H9 (cell line): ENCODE results near the gene KRTAP10-10. TPM values are rescaled to one million over a fixed set of nuclear protein-coding genes. Genes with fewer than 3 reads are reported as not detected.

ENCODE experiments used
- DNase-seq: peaks from one replicate; pipeline ENCODE4 v3.0.0-alpha.2; 2017
- H2AFZ ChIP-seq: one replicate; pipeline ENCODE4 v1.6.1; 2013; ENCODE audit warnings: mild to moderate bottlenecking, low read length, control low read depth, moderate library complexity
- H2AK5ac ChIP-seq: 2 replicates; pipeline ENCODE4 v1.6.1; 2013; ENCODE audit warnings: low read length, control low read depth, mixed read lengths; ENCODE audit not compliant: insufficient read length
- H2BK120ac ChIP-seq: one replicate; pipeline ENCODE4 v1.6.1; 2013; ENCODE audit warnings: low read depth, mild to moderate bottlenecking, low read length, control low read depth, inconsistent platforms; ENCODE audit not compliant: poor library complexity, severe bottlenecking
- H2BK12ac ChIP-seq: 2 replicates; pipeline ENCODE4 v1.6.1; 2013; ENCODE audit warnings: low read length, control low read depth, mixed read lengths, low read depth; ENCODE audit not compliant: insufficient read length
- H2BK15ac ChIP-seq: 2 replicates; pipeline ENCODE4 v1.6.1; 2013; ENCODE audit warnings: low read depth, low read length, control low read depth
- H2BK20ac ChIP-seq: one replicate; pipeline ENCODE4 v1.6.1; 2013; ENCODE audit warnings: low read depth, mild to moderate bottlenecking, low read length, control low read depth, inconsistent platforms; ENCODE audit not compliant: poor library complexity, severe bottlenecking
- H2BK5ac ChIP-seq: 2 replicates; pipeline ENCODE4 v1.6.1; 2013; ENCODE audit warnings: low read length, control low read depth, mixed read lengths; ENCODE audit not compliant: insufficient read length
- H3K14ac ChIP-seq: 2 replicates; pipeline ENCODE4 v1.6.1; 2013; ENCODE audit warnings: low read length, control low read depth; ENCODE audit not compliant: insufficient read depth
- H3K18ac ChIP-seq: 2 replicates; pipeline ENCODE4 v1.6.1; 2013; ENCODE audit warnings: low read depth, mild to moderate bottlenecking, mixed read lengths, low read length, control low read depth; ENCODE audit not compliant: insufficient read length
- H3K23ac ChIP-seq: 2 replicates; pipeline ENCODE4 v1.6.1; 2013; ENCODE audit warnings: low read length, control low read depth, mixed read lengths, low read depth; ENCODE audit not compliant: insufficient read length
- H3K23me2 ChIP-seq: 2 replicates; pipeline ENCODE4 v1.6.1; 2013; ENCODE audit warnings: low read depth, mild to moderate bottlenecking, mixed read lengths, low read length, control low read depth; ENCODE audit not compliant: insufficient read length, poor library complexity, severe bottlenecking
- H3K27ac ChIP-seq: 2 replicates; pipeline ENCODE4 v1.5.1; 2013; ENCODE audit warnings: low read length, control low read depth, mixed read lengths, low read depth; ENCODE audit not compliant: insufficient read length
- H3K27me3 ChIP-seq: 2 replicates; pipeline ENCODE4 v1.6.1; 2013; ENCODE audit warnings: low read length, control low read depth, inconsistent platforms; ENCODE audit not compliant: insufficient read depth
- H3K4ac ChIP-seq: 2 replicates; pipeline ENCODE4 v1.6.1; 2013; ENCODE audit warnings: low read depth, mild to moderate bottlenecking, control low read depth, inconsistent platforms, low read length, moderate library complexity
- H3K4me1 ChIP-seq: 2 replicates; pipeline ENCODE4 v1.6.1; 2013; ENCODE audit warnings: low read length, control low read depth, inconsistent platforms; ENCODE audit not compliant: insufficient read depth
- H3K4me2 ChIP-seq: 2 replicates; pipeline ENCODE4 v1.6.1; 2013; ENCODE audit warnings: low read length, control low read depth, mixed read lengths; ENCODE audit not compliant: insufficient read length, insufficient read depth
- H3K56ac ChIP-seq: 2 replicates; pipeline ENCODE4 v1.6.1; 2013; ENCODE audit warnings: low read depth, mild to moderate bottlenecking, mixed read lengths, low read length, control low read depth; ENCODE audit not compliant: insufficient read length
- H3K79me1 ChIP-seq: 2 replicates; pipeline ENCODE4 v1.6.1; 2013; ENCODE audit warnings: low read depth, mild to moderate bottlenecking, moderate library complexity, low read length, control low read depth, inconsistent platforms; ENCODE audit not compliant: insufficient read depth, poor library complexity, severe bottlenecking
- H3K79me2 ChIP-seq: 2 replicates; pipeline ENCODE4 v1.6.1; 2013; ENCODE audit warnings: low read length, control low read depth, inconsistent platforms; ENCODE audit not compliant: insufficient read depth
- H3K9ac ChIP-seq: 2 replicates; pipeline ENCODE4 v1.6.1; 2013; ENCODE audit warnings: low read length, control low read depth, mixed read lengths; ENCODE audit not compliant: insufficient read length; ENCODE audit errors: extremely low read depth
- H3K9me3 ChIP-seq: one replicate; pipeline ENCODE4 v1.6.1; 2013; ENCODE audit warnings: low read depth, low read length, inconsistent platforms; ENCODE audit not compliant: control insufficient read depth
- H3T11ph ChIP-seq: one replicate; pipeline ENCODE4 v1.6.1; 2013; ENCODE audit warnings: mild to moderate bottlenecking, low read length, control low read depth, inconsistent platforms
- H4K20me1 ChIP-seq: one replicate; pipeline ENCODE4 v1.6.1; 2013; ENCODE audit not compliant: control insufficient read depth, insufficient read length, insufficient read depth
- H4K5ac ChIP-seq: 2 replicates; pipeline ENCODE4 v1.6.1; 2013; ENCODE audit warnings: low read depth, mild to moderate bottlenecking, mixed read lengths, low read length, control low read depth; ENCODE audit not compliant: insufficient read length
- H4K8ac ChIP-seq: replicated peaks from 2 replicates; pipeline ENCODE4 v1.6.1; 2013; ENCODE audit warnings: low read length, control low read depth, mixed read lengths, low read depth; ENCODE audit not compliant: insufficient read length
- H4K91ac ChIP-seq: 2 replicates; pipeline ENCODE4 v1.6.1; 2013; ENCODE audit warnings: low read depth, mild to moderate bottlenecking, moderate library complexity, mixed read lengths, low read length, control low read depth; ENCODE audit not compliant: insufficient read length
- H3K27ac Mint-ChIP-seq, 3 experiments: 2 replicates in 2 of 3; 3 replicates in 1 of 3; pipeline ENCODE4 v1.8.0; 2020 to 2021; ENCODE audit warnings: mixed read lengths in 3 of 3, mild to moderate bottlenecking in 1 of 3, moderate library complexity in 1 of 3
- H3K27me3 Mint-ChIP-seq: 2 replicates; pipeline ENCODE4 v1.8.0; 2021; ENCODE audit warnings: low read depth, mild to moderate bottlenecking, moderate library complexity, mixed read lengths
- H3K36me3 Mint-ChIP-seq, 3 experiments: 2 replicates in 2 of 3; 3 replicates in 1 of 3; pipeline ENCODE4 v1.8.0; 2020 to 2021; ENCODE audit warnings: low read depth in 3 of 3, mixed read lengths in 3 of 3; ENCODE audit not compliant: insufficient read depth in 1 of 3
- H3K4me1 Mint-ChIP-seq, 2 experiments: 2 replicates each; pipeline ENCODE4 v1.8.0; 2020; ENCODE audit warnings: mixed read lengths in 2 of 2
- H3K4me3 Mint-ChIP-seq, 2 experiments: 2 replicates in 1 of 2; 3 replicates in 1 of 2; pipeline ENCODE4 v1.8.0; 2020 to 2021; ENCODE audit warnings: mild to moderate bottlenecking in 2 of 2, mixed read lengths in 2 of 2, moderate library complexity in 1 of 2
- H3K9me3 Mint-ChIP-seq, 2 experiments: 2 replicates in 1 of 2; 3 replicates in 1 of 2; pipeline ENCODE4 v1.8.0; 2020; ENCODE audit warnings: mild to moderate bottlenecking in 2 of 2, mixed read lengths in 2 of 2, moderate library complexity in 1 of 2
- WGBS: extraction: QIAGEN DNeasy Blood & Tissue Kit; methylation state at CpG from one replicate; pipeline ENCODE4 v1.1.7; 2013; ENCODE audit warnings: missing lambda C conversion rate, low lambda C conversion rate, mixed read lengths; ENCODE audit not compliant: insufficient read length; ENCODE audit errors: extremely low coverage; 5-methylcytosine and 5-hydroxymethylcytosine counted together
- total RNA-seq: library from RNA; stranded (reverse); gene quantifications from 2 replicates; pipeline ENCODE4 v1.2.1, GENCODE V29; 2021
- TF ChIP-seq, protein P1 (sequence below): fragments of 200-600 bp; sonication (generic); conservative IDR thresholded peaks from 3 replicates; pipeline ENCODE4 v1.8.0; 2021; ENCODE audit warnings: antibody characterized with exemption, mild to moderate bottlenecking

Gene KRTAP10-10
- total RNA-seq, 1 experiment from 2014 or later: not detected

- DNase-seq: peak; percentile 61
- H4K91ac ChIP-seq: no peak overlapping the region
- H2BK20ac ChIP-seq: no peak overlapping the region
- no peaks in the 10 kb centered on the region for H3K79me1 ChIP-seq
- peak overlapping the region; percentile 47 for H3K27ac ChIP-seq
- H4K8ac ChIP-seq: no peak overlapping the region
- H3T11ph ChIP-seq: peak overlapping the region; percentile 23
- no peak overlapping the region for H2BK12ac ChIP-seq
- Mint-ChIP-seq H3K36me3 (peaks cover 0 to 4% (median 0%) of the 10 kb centered on the region in 3 experiments; a peak in 1 of 7 replicates), H3K9me3 (no peaks in the 10 kb centered on the region; a peak in 2 of 5 replicates), H3K4me1 (peaks cover 46 to 57% of the 10 kb centered on the region in 2 experiments), H3K27ac (peak overlapping the region in 2 of 3 experiments; percentile 90 to 94; a peak in 4 of 7 replicates), H3K27me3 (no peaks in the 10 kb centered on the region; the same call in 1 of the 2 replicates), H3K4me3 (no peak overlapping the region)
- no peaks in the 10 kb centered on the region for H3K79me2 ChIP-seq
- no peak overlapping the region for H3K56ac ChIP-seq
- no peaks in the 10 kb centered on the region for H4K20me1 ChIP-seq
- peak overlapping the region; percentile 73; the same call in 1 of the 2 replicates for H3K14ac ChIP-seq
- no peak overlapping the region for H2BK15ac ChIP-seq
- WGBS: no CpG with 5 or more reads among the region's 11 CpGs
- no peak overlapping the region for H2BK5ac ChIP-seq
- no peak overlapping the region for H3K23ac ChIP-seq
- H3K4me1 ChIP-seq: no peaks in the 10 kb centered on the region
- H4K5ac ChIP-seq: no peak overlapping the region
- H2AK5ac ChIP-seq: no peak overlapping the region
- no peak overlapping the region; the same call in 1 of the 2 replicates for H3K4ac ChIP-seq
- no peaks in the 10 kb centered on the region for H3K9me3 ChIP-seq
- no peak overlapping the region for H3K9ac ChIP-seq
- no peak overlapping the region for H3K4me2 ChIP-seq
- no peak overlapping the region for H2BK120ac ChIP-seq
- H3K27me3 ChIP-seq: no peaks in the 10 kb centered on the region
- peak overlapping the region; percentile 73 for H3K18ac ChIP-seq
- TF ChIP-seq, protein P1, sequence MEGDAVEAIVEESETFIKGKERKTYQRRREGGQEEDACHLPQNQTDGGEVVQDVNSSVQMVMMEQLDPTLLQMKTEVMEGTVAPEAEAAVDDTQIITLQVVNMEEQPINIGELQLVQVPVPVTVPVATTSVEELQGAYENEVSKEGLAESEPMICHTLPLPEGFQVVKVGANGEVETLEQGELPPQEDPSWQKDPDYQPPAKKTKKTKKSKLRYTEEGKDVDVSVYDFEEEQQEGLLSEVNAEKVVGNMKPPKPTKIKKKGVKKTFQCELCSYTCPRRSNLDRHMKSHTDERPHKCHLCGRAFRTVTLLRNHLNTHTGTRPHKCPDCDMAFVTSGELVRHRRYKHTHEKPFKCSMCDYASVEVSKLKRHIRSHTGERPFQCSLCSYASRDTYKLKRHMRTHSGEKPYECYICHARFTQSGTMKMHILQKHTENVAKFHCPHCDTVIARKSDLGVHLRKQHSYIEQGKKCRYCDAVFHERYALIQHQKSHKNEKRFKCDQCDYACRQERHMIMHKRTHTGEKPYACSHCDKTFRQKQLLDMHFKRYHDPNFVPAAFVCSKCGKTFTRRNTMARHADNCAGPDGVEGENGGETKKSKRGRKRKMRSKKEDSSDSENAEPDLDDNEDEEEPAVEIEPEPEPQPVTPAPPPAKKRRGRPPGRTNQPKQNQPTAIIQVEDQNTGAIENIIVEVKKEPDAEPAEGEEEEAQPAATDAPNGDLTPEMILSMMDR: no peak
- H3K23me2 ChIP-seq: no peaks in the 10 kb centered on the region
- no peak overlapping the region for H2AFZ ChIP-seq
Observed at GRCh38 chr21:44598061-44598460, 39.1 kb upstream of the KRTAP10-10 start.
